ENCODE results near the gene FRMD4A.

Gene FRMD4A

DNA sequence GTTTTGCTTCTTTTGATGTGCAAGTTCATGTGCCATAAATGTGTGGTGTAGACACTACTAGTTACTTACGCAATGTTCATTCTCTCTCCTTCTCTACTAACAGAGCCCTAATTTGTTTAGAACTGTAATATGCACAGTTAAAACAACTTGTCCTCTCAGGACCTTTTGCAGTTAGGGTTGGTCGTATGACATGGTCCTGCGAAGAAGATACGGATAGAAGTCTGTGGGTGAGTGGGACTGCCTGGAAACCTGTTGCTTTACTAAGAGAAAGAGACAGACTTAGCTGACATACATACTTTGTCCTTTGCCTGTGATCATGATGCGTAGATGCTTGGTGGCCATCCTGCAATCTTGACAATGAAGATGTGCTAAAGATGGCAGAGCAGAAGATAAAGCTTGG lies 692.8 kb downstream of the FRMD4A start:
- no peak for DNase-seq (ENCODE audit: extremely low spot score)
- POLR2A ChIA-PET, result no interaction called here
- CTCF ChIA-PET, result no interaction called here
- TF ChIP-seq ARNT (IDR thresholded peaks at IDR 0.05) (no peak), SUZ12 (IDR thresholded peaks at IDR 0.05) (no peak), FOXK2 (IDR thresholded peaks at IDR 0.05) (no peak), HDGF (IDR thresholded peaks at IDR 0.05; ENCODE audit: borderline replicate concordance) (no peak), NFRKB (IDR thresholded peaks at IDR 0.05) (no peak), L3MBTL2 (conservative IDR thresholded peaks at IDR 0.05) (no peak), SP1 (IDR thresholded peaks at IDR 0.05) (no peak), LEF1 (IDR thresholded peaks at IDR 0.05; ENCODE audit: borderline replicate concordance) (no peak), BHLHE40 (IDR thresholded peaks at IDR 0.05; ENCODE audit: borderline replicate concordance) (no peak), FOXA1 (IDR thresholded peaks at IDR 0.05) (no peak), TARDBP (IDR thresholded peaks at IDR 0.05) (no peak), CTBP1 (IDR thresholded peaks at IDR 0.05; ENCODE audit: borderline replicate concordance) (no peak)

GRCh38 chr10:13637303-13637856 lies 693.3 kb downstream of the FRMD4A start:
- ChIA-PET CTCF (no interaction called here), POLR2A (no interaction called here)
- no peak for TF ChIP-seq ARNT (IDR thresholded peaks at IDR 0.05)
- no peak for TF ChIP-seq ZNF384 (IDR thresholded peaks at IDR 0.05)
- TF ChIP-seq ELF4 (IDR thresholded peaks at IDR 0.05), result no peak
- no peak for TF ChIP-seq L3MBTL2 (conservative IDR thresholded peaks at IDR 0.05)
- TF ChIP-seq CTBP1 (IDR thresholded peaks at IDR 0.05; ENCODE audit: borderline replicate concordance), result no peak
- TF ChIP-seq PKNOX1 (IDR thresholded peaks at IDR 0.05), result no peak
- no peak for TF ChIP-seq BHLHE40 (IDR thresholded peaks at IDR 0.05; ENCODE audit: borderline replicate concordance)
- TF ChIP-seq LEF1 (IDR thresholded peaks at IDR 0.05; ENCODE audit: borderline replicate concordance), result no peak
- no peak for TF ChIP-seq SUZ12 (IDR thresholded peaks at IDR 0.05)
- no peak for DNase-seq (ENCODE audit: extremely low spot score)

- no peak for TF ChIP-seq PKNOX1 (IDR thresholded peaks at IDR 0.05)
- TF ChIP-seq FOXA1 (IDR thresholded peaks at IDR 0.05), result no peak
- no peak for TF ChIP-seq SUZ12 (IDR thresholded peaks at IDR 0.05)
- no peak for TF ChIP-seq ELF4 (IDR thresholded peaks at IDR 0.05)
- TF ChIP-seq ARNT (IDR thresholded peaks at IDR 0.05), result no peak
- no peak for TF ChIP-seq BHLHE40 (IDR thresholded peaks at IDR 0.05; ENCODE audit: borderline replicate concordance)
- no peak for TF ChIP-seq TARDBP (IDR thresholded peaks at IDR 0.05)
- TF ChIP-seq FOXK2 (IDR thresholded peaks at IDR 0.05), result no peak
- no peak for TF ChIP-seq FOXM1 (IDR thresholded peaks at IDR 0.05; ENCODE audit: borderline replicate concordance)
- TF ChIP-seq ZNF384 (IDR thresholded peaks at IDR 0.05), result no peak
- TF ChIP-seq NFRKB (IDR thresholded peaks at IDR 0.05), result no peak
- TF ChIP-seq L3MBTL2 (conservative IDR thresholded peaks at IDR 0.05), result no peak
- no peak for TF ChIP-seq CTBP1 (IDR thresholded peaks at IDR 0.05; ENCODE audit: borderline replicate concordance)
- TF ChIP-seq SP1 (IDR thresholded peaks at IDR 0.05), result no peak
- no peak for TF ChIP-seq HDGF (IDR thresholded peaks at IDR 0.05; ENCODE audit: borderline replicate concordance)
- no peak for TF ChIP-seq LEF1 (IDR thresholded peaks at IDR 0.05; ENCODE audit: borderline replicate concordance)
- POLR2A ChIA-PET, result no interaction called here
- DNase-seq (ENCODE audit: extremely low spot score), result no peak
- CTCF ChIA-PET, result no interaction called here
Observed at GRCh38 chr10:13636776-13637175, 693.9 kb downstream of the FRMD4A start.

DNA sequence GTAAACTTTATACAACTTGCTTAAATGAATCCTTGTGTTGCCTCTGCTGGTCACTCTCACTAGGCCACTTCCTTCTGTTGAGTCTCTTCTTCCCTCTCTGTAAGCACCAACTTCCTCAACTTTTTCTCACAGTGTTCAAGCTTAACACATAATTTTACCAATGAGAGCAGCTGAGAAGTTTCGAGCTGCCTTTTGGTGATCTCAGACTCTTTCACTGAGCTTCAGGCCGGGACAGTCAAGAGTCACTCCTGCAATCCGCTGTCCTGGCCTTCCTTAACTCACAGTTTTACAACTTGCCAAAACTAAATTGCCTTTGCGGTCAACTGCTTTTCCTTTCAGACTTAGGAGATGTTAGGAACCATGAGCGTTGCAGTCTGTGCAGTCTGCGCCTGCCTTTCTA lies 696.5 kb downstream of the FRMD4A start:
- POLR2A ChIA-PET, result no interaction called here
- no peak for DNase-seq (ENCODE audit: extremely low spot score)

GRCh38 chr10:13633689-13634088 lies 697.0 kb downstream of the FRMD4A start:
- TF ChIP-seq FOXK2 (IDR thresholded peaks at IDR 0.05) (no peak), HDGF (IDR thresholded peaks at IDR 0.05; ENCODE audit: borderline replicate concordance) (no peak), NFRKB (IDR thresholded peaks at IDR 0.05) (no peak), ZNF384 (IDR thresholded peaks at IDR 0.05) (no peak), BHLHE40 (IDR thresholded peaks at IDR 0.05; ENCODE audit: borderline replicate concordance) (no peak), LEF1 (IDR thresholded peaks at IDR 0.05; ENCODE audit: borderline replicate concordance) (no peak), SP1 (IDR thresholded peaks at IDR 0.05) (no peak), TARDBP (IDR thresholded peaks at IDR 0.05) (no peak), SUZ12 (IDR thresholded peaks at IDR 0.05) (no peak), ARNT (IDR thresholded peaks at IDR 0.05) (no peak), FOXM1 (IDR thresholded peaks at IDR 0.05; ENCODE audit: borderline replicate concordance) (no peak), ELF4 (IDR thresholded peaks at IDR 0.05) (no peak), CTBP1 (IDR thresholded peaks at IDR 0.05; ENCODE audit: borderline replicate concordance) (no peak), PKNOX1 (IDR thresholded peaks at IDR 0.05) (no peak), FOXA1 (IDR thresholded peaks at IDR 0.05) (no peak)
- ChIA-PET CTCF (no interaction called here), POLR2A (no interaction called here)
- no peak for DNase-seq (ENCODE audit: extremely low spot score)

More for the DNA sequence above, 696.5 kb downstream of the FRMD4A start:
- CTCF ChIA-PET, result no interaction called here
- TF ChIP-seq FOXM1 (IDR thresholded peaks at IDR 0.05; ENCODE audit: borderline replicate concordance) (no peak), ELF4 (IDR thresholded peaks at IDR 0.05) (no peak), NFRKB (IDR thresholded peaks at IDR 0.05) (no peak), ZNF384 (IDR thresholded peaks at IDR 0.05) (no peak), PKNOX1 (IDR thresholded peaks at IDR 0.05) (no peak), CTBP1 (IDR thresholded peaks at IDR 0.05; ENCODE audit: borderline replicate concordance) (no peak), SUZ12 (IDR thresholded peaks at IDR 0.05) (no peak), L3MBTL2 (conservative IDR thresholded peaks at IDR 0.05) (no peak), TARDBP (IDR thresholded peaks at IDR 0.05) (no peak), ARNT (IDR thresholded peaks at IDR 0.05) (no peak)
